Fibroblast of lung (primary cell): ENCODE measurements around the gene ALOX5. TPM values are rescaled to one million over a fixed set of nuclear protein-coding genes. Genes with fewer than 3 reads are reported as not detected.

ENCODE experiments used
- DNase-seq, 2 donors: peaks; one replicate each; pipeline versions ENCODE4 v3.0.0 to v3.0.0-alpha.2; 2010; ENCODE audit warnings: low read depth in 2 of 2
- H2AFZ ChIP-seq: 2 replicates; pipeline ENCODE4 v1.5.1; 2012; ENCODE audit warnings: low read length, control low read depth, inconsistent platforms
- H3K27ac ChIP-seq: 2 replicates; pipeline ENCODE4 v1.5.1; 2011; ENCODE audit warnings: low read length, control low read depth; ENCODE audit not compliant: insufficient read depth
- H3K27me3 ChIP-seq: 2 replicates; pipeline ENCODE4 v1.5.1; 2011; ENCODE audit warnings: mild to moderate bottlenecking, low read length; ENCODE audit not compliant: control insufficient read depth, insufficient read depth
- H3K36me3 ChIP-seq: 2 replicates; pipeline ENCODE4 v1.5.1; 2011; ENCODE audit warnings: low read length; ENCODE audit not compliant: control insufficient read depth, insufficient read depth
- H3K4me1 ChIP-seq: 2 replicates; pipeline ENCODE4 v1.5.1; 2011; ENCODE audit warnings: low read length; ENCODE audit not compliant: control insufficient read depth, insufficient read depth; ENCODE audit errors: extremely low read depth
- H3K4me2 ChIP-seq: 2 replicates; pipeline ENCODE4 v1.5.1; 2011; ENCODE audit warnings: low read length, control low read depth; ENCODE audit not compliant: insufficient read depth; ENCODE audit errors: extremely low read depth
- H3K4me3 ChIP-seq, 4 experiments: fragments of 200-600 bp in 1 of 4; sonication (generic) in 1 of 4; replicated peaks in 1 of 4; 2 replicates each; pipeline ENCODE4 v1.5.1; 2011 to 2016; ENCODE audit warnings: low read length in 4 of 4, low read depth in 3 of 4, mild to moderate bottlenecking in 3 of 4, control low read depth in 2 of 4, inconsistent platforms in 1 of 4, mixed read lengths in 1 of 4; ENCODE audit not compliant: insufficient read depth in 1 of 4; ENCODE audit errors: control extremely low read depth in 1 of 4
- H3K79me2 ChIP-seq: 2 replicates; pipeline ENCODE4 v1.5.1; 2012; ENCODE audit warnings: mild to moderate bottlenecking, low read length, inconsistent platforms; ENCODE audit not compliant: control insufficient read depth, insufficient read depth
- H3K9ac ChIP-seq: 2 replicates; pipeline ENCODE4 v1.5.1; 2011; ENCODE audit warnings: mild to moderate bottlenecking, low read length, control low read depth; ENCODE audit not compliant: insufficient read depth
- H3K9me3 ChIP-seq: 2 replicates; pipeline ENCODE4 v1.5.1; 2012; ENCODE audit warnings: low read depth, low read length; ENCODE audit not compliant: control insufficient read depth, insufficient read depth
- H4K20me1 ChIP-seq: 2 replicates; pipeline ENCODE4 v1.5.1; 2011; ENCODE audit warnings: low read length; ENCODE audit not compliant: control insufficient read depth, insufficient read depth; ENCODE audit errors: extremely low read depth
- CTCF ChIP-seq, 2 donors: IDR thresholded peaks in 1 of 2; conservative IDR thresholded peaks in 1 of 2; 1 replicate in 1 of 2; 2 replicates in 1 of 2; pipeline ENCODE4 v1.5.1; 2011 to 2012; ENCODE audit warnings: low read length in 2 of 2, control low read depth in 1 of 2, inconsistent platforms in 1 of 2, low read depth in 1 of 2, mild to moderate bottlenecking in 1 of 2
- EZH2 ChIP-seq: IDR thresholded peaks from 2 replicates; pipeline ENCODE4 v1.5.1; 2012; ENCODE audit warnings: low read length, control low read depth, mild to moderate bottlenecking; ENCODE audit errors: missing control alignments
- polyA plus RNA-seq, 2 donors: library from polyadenylated mRNA; depleted of rRNA in 1 of 2; stranded (reverse) in 1 of 2; unstranded in 1 of 2; fragments of >200 nt; gene quantifications; 2 replicates each; pipeline ENCODE4 v1.2.1, GENCODE V29; 2011 to 2012; ENCODE audit warnings: missing spikeins in 1 of 2
- total RNA-seq: library from RNA; depleted of rRNA; stranded (reverse); fragments of >200 nt; gene quantifications from 2 replicates; pipeline ENCODE4 v1.2.1, GENCODE V29; 2014

Gene ALOX5
- total and polyA plus RNA-seq, 2 donors (not counting 1 experiment from before 2014, with no cell fraction given) = not detected

- H3K4me3 ChIP-seq = no peak overlapping the region
- H3K4me2 ChIP-seq = no peak overlapping the region
- H2AFZ ChIP-seq = no peak overlapping the region
- H3K9ac ChIP-seq = no peak overlapping the region
- H3K79me2 ChIP-seq = no peaks in the 10 kb centered on the region
- H3K36me3 ChIP-seq = no peaks in the 10 kb centered on the region
- no peaks in the 10 kb centered on the region for H3K4me1 ChIP-seq
- no peak overlapping the region for H3K27ac ChIP-seq
- TF ChIP-seq CTCF (conservative IDR thresholded peaks at IDR 0.05 in 1 of 2, IDR thresholded peaks at IDR 0.05 in 1 of 2; ENCODE audit: low read depth in 1 of 2, low read length in 2 of 2) = no peak
- no peak for TF ChIP-seq EZH2
- H4K20me1 ChIP-seq = no peaks in the 10 kb centered on the region
- H3K9me3 ChIP-seq = no peaks in the 10 kb centered on the region
- no peak for DNase-seq
- H3K27me3 ChIP-seq = peaks cover 22% of the 10 kb centered on the region
Observed at GRCh38 chr10:45429790-45430189, 55.8 kb downstream of the ALOX5 start.

GRCh38 chr10:45432113-45432512 is 58.1 kb downstream of the ALOX5 start:
- Histone ChIP-seq H3K36me3 (no peaks in the 10 kb centered on the region), H3K4me3 (no peak overlapping the region), H3K4me2 (no peak overlapping the region), H3K9me3 (no peaks in the 10 kb centered on the region), H3K79me2 (no peaks in the 10 kb centered on the region), H3K27me3 (peaks cover 14% of the 10 kb centered on the region), H2AFZ (no peak overlapping the region), H4K20me1 (no peaks in the 10 kb centered on the region), H3K9ac (no peak overlapping the region), H3K27ac (no peak overlapping the region), H3K4me1 (no peaks in the 10 kb centered on the region)
- TF ChIP-seq CTCF (conservative IDR thresholded peaks at IDR 0.05 in 1 of 2, IDR thresholded peaks at IDR 0.05 in 1 of 2; ENCODE audit: low read depth in 1 of 2, low read length in 2 of 2) (no peak), EZH2 (no peak)
- no peak for DNase-seq

GRCh38 chr10:45432700-45433472 is 58.9 kb downstream of the ALOX5 start:
- Histone ChIP-seq H3K27ac (no peak overlapping the region), H3K27me3 (peaks cover 10% of the 10 kb centered on the region), H3K9ac (no peak overlapping the region), H3K9me3 (no peaks in the 10 kb centered on the region), H3K4me2 (no peak overlapping the region), H2AFZ (no peak overlapping the region), H4K20me1 (no peaks in the 10 kb centered on the region), H3K36me3 (no peaks in the 10 kb centered on the region), H3K4me1 (no peaks in the 10 kb centered on the region), H3K79me2 (no peaks in the 10 kb centered on the region), H3K4me3 (no peak overlapping the region)
- no peak for DNase-seq
- no peak for TF ChIP-seq EZH2
- TF ChIP-seq CTCF (conservative IDR thresholded peaks at IDR 0.05 in 1 of 2, IDR thresholded peaks at IDR 0.05 in 1 of 2; ENCODE audit: low read depth in 1 of 2, low read length in 2 of 2) = no peak
